Hematopoietic multipotent progenitor cell (in vitro differentiated cells): ENCODE measurements around the gene CELA1. TPM values are rescaled to one million over a fixed set of nuclear protein-coding genes. Genes with fewer than 3 reads are reported as not detected.

ENCODE experiments used
- DNase-seq, 3 donors: peaks; one replicate each; pipeline ENCODE4 v3.0.0-alpha.2; 2011 to 2015; ENCODE audit warnings: low read depth in 2 of 3, low spot score in 2 of 3
- total RNA-seq: library from RNA; depleted of rRNA; stranded (reverse); fragments of >200 nt; gene quantifications from one replicate; pipeline ENCODE4 v1.2.3, GENCODE V29; 2012

Gene CELA1
- total RNA-seq, 1 donor = not detected

DNA sequence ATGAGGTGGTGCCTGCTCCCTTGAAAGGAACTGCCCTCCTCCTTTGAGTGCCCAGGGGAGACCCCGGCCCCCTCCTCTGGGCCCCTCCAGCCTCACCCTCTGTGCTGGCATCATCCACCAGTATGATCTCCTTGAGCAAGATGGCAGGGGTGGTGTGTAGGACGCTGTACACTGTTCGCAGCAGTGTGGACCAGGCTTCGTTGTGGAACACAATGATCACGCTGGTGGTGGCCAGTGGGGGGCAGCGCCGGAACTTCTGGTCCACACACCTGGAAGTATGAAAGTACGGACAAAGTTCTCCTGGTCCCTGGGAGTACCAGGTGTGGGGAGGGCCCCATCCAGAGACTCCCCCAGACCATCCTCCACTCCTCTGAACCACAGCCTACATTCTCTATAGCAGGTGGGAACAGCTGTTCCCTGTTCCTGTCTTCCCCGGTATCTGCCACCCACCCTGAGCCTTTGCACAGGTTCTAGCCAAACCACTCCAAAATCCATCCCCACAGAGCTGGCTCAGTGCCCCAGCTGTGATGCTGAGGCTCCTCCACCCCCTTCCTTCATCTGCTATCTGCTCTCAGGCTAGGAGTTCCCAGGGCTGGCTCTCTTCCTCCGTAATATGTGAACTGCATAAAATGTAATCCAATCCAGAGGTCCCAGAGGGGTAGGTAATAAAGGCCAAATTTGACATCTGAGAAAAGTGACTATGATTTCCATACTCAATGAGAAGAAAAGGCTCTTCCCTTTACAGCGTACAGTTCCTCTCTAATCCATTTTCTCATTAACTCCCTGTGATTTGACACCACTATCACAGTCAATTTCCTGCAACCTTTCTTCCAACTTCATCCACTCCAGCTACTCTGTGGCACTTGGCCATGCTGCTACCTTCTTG is 30.9 kb upstream of the CELA1 start:
- DNase-seq = no peak

DNA sequence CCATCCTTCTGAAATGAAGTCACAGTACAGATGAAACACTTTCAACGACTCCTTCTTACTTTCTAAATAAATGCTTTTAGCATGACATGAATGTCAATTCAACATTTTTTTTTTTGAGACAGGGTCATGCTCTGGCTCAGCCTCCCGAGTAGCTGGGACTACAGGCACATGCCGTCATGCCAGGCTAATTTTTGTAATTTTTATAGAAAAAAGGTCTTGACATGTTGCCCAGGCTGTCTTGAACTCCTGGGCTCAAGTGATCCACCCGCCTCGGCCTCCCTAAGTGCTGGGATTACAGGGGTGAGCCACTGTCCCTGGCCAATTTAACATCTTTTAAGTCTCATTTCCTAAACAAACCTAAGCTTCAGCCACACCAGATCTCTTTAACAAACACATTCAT is 28.4 kb upstream of the CELA1 start:
- no peak for DNase-seq

DNA sequence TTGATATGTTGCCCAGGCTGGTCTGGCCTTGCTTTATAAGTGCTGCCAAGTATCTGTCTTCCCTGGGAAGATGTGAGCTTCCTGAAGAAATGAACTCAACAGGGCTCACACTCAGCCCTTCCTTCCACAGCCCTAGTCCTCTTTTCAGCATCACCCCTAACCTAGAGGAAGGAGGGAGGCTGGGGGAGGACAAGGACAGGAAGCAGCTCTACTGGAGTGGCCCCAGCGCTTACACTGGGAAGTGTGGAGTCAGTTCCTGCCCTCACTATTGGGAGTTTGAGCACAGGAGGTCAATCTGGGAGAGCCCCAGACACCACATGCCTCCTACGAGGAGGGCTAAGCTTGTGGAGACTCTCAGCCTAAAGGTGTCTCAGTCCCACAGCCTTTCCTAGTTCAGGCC is 27.9 kb upstream of the CELA1 start:
- DNase-seq = no peak

DNA sequence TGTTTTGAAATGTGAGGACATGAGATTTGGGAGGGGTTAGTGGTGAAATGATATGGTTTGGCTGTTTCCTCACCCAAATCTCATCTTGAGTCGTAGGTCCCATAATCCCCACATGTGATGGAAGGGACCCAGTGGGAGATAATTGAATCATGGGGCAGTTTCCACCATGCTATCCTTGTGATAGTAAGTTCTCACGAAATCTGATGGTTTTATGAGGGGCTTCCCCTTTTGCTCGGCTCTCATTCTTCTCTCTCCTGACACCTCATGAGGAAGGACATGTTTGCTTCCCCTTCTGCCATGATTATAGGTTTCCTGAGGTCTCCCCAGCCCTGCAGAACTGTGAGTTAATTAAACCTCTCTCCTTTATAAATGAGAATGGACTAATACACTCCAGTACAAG is 26.7 kb upstream of the CELA1 start:
- DNase-seq = peak in 2 of 3 donors; percentile 37 to 53

DNA sequence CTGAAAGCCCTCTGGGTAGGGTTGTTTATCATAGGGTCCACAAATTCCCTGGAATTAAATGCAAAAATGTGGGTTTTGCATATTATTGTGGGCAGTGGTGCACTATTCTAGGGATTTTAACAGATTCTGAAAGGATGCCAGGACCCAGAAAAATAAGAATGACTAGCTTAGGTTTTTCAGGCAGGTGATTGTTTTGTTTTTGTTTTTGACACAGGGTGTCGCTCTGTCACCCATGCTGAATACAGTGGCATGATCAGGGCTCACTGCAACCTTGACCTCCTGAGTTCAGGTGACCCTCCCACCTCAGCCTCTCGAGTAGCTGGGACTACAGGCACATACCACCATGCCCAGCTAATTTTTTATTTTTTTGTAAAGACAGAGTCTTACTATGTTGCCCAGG is 25.5 kb upstream of the CELA1 start:
- no peak for DNase-seq

DNA sequence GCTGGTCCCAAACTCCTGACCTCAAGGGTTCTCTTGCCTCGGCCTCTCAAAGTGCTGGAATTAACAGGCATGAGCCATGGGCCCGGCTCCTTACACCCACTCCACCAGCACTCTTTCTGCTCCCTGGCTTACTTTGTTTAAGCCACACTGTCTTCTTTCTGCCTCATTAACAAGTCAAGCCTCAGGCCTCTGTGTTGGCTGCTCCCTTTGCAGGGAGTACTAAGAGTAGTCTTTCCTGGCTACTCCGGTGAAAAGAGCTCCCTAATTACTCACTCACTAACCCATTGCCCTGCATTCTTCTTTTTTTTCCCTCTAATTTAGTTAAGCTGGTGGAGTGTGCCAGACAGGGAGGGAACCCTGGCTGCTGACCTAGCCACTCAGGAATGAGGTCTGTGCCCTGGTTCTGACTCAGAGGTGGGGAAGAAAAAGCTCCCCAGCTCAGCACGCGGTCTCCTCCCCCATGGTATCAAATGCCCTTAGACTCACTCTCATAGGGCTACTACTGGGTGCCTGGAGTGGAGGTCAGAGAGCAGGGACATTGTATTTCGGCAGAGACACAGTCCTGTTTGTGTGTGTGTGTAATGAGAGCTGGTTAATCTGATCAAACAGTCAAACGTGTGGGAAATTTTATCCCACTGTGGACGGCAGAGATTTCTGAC is 24.9 kb upstream of the CELA1 start:
- no peak for DNase-seq

DNA sequence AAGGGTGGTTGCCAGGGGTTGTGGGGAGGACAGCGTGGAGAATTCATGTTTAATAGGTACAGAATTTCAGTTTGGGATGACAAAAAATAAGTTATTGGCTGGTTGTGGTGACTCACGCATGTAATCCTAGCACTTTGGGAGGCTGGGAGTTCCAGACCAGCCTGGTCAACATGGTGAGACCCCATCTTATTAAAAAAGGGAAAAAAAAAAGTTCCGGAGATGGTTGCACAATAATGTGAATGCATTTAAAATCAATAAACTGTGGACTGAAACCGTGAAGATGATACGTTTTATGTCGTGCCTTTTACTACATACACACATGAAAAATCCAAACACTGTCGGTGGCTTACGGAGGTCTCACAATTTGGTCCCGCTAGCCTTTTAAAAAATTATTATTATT is 24.2 kb upstream of the CELA1 start:
- DNase-seq = no peak

DNA sequence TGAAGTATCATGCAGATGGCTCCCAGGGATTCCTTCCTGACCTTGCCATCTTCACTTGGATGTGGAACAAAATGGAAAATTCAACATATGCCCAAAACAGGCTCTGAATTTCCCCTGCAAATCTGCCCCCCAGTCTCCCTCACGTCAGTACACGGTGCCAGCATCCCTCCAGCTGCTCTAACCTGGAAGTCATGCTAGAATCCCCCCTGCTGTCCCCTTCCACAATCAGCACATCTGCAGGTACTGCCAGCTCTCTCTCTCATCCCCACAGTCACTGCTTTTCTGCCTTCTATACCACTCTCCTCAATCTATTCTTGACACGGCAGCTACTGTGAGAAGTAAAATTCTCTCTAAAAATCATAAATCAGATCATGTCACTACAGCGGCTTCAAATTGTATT is 23.1 kb upstream of the CELA1 start:
- peak in 1 of 3 donors; percentile 10 for DNase-seq

DNA sequence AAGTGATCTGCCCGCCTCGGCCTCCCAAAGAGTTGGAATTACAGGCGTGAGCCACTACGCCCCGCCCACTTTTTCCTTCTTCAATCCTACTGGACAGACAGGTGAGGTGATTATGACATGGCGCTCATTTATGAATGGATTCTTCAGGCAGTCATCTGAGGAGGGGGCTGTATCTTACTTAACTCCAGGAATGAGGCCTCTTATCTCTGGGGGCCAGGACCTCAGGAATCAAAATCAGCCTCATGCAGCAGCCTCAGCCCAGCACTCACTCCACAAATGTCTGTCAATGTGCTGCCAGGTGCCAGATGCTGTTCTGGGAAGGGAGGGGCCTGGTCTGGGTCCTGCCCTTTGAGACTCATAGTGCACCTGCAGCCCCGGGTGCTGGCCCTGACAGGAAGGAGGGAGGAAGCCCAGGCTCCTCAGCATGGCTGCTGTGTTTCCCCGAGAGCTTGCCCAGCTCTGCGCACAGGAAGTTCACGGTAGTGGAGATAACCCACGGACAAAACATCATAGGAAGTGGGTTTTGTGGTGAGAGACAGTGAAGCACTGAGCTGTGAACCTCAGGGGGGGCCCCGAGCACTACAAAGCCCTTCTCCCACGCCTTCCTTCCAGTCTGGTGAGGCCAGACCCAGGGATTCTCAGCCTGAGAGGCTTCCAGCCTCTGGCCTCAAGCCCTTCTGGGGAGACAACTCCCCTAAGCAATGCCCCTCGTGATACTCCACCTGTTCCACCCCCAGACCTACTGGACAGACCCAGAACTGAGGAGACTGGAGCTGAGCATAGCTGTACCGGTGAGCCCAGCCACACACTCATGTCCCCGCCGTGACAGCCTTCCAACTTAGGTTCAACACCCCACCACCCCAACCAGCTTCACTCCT is 22.4 kb upstream of the CELA1 start:
- peak; percentile 82 to 100 (median 99) for DNase-seq

DNA sequence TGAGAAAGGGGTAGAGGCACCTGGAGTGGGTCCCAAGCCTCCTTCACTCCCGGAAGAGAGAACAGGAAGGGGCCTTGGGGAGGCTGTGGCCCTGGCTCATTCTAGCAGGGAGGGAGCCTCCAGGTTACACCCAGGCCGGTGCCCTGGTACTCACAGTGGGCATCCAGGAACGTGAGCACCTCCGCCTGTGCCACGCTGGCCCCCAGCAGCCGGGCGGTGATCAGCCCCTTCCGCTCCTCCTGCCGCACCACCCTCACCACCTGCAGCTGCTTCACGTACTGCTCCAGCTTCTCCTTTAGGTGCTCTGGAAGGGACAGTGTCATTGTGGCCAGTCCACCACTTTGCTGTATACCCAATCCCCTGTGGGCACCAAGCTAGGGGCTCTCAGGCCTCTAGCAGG is 18.8 kb upstream of the CELA1 start:
- no peak for DNase-seq

DNA sequence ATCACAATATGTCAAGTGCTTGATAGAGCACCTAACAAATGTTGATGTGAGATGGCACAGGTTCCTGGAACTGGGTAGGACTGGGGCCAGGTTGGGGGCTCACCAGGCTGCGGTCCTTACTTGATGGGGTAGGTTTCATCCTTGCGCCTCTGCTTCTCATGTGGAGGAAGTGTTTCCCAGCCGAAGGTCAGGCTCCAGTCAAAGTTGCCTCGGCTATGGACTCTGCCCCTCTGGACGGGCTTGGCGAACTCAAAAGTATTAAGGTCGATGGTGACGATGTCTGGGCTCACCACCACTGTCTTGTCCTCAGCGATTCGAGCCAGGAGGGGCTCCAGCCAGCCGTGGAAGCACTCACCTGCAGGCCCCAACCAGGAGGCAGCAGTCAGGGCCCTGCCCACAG is 17.5 kb upstream of the CELA1 start:
- no peak for DNase-seq

DNA sequence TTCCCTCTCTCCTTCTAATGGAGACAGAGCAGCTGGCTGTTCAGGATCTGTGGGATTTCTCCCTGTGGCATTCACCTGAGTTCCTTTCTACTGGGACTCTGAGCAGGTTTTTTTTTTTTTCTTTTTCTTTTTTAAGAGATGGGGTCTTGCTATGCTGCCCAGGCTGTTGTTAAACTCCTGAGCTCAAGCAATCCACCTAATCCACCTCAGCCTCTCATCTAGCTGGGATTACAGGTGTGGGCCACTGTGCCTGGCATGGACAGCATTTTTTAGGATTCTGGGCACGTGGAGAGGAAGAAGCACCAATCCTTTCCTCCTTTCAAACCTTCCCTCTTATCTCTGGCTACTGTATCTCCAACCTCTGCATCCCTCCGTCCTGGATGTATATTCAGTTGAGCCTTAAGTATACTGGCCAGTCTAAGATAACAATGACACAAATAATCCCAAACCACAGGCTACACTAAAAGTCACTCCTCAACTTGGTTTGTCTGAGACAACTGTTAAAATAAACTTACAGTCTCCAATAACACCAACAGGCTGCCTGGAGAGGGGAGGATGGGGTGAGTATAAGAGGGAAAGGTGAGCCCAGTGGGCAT is 16.4 kb upstream of the CELA1 start:
- DNase-seq = no peak

DNA sequence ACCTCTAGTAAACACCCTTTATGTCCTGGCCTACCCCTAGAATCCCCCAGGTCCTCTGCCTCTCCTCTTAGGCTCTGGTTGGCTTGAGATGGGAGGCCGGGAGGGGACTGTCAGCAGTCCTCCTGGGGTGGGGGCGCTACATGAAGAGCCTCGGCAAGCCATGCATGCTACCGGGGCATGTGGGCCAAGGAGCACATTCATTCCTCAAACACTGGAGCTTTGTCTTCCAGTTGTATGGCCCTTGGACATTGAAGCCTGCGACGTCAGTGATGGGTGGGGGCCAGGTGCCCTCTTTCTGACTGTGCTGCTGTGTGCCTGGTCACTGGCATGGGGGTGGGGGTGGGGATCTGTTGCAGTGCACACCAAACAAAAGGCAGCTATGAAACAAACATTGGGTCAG is 15.8 kb upstream of the CELA1 start:
- DNase-seq = no peak

DNA sequence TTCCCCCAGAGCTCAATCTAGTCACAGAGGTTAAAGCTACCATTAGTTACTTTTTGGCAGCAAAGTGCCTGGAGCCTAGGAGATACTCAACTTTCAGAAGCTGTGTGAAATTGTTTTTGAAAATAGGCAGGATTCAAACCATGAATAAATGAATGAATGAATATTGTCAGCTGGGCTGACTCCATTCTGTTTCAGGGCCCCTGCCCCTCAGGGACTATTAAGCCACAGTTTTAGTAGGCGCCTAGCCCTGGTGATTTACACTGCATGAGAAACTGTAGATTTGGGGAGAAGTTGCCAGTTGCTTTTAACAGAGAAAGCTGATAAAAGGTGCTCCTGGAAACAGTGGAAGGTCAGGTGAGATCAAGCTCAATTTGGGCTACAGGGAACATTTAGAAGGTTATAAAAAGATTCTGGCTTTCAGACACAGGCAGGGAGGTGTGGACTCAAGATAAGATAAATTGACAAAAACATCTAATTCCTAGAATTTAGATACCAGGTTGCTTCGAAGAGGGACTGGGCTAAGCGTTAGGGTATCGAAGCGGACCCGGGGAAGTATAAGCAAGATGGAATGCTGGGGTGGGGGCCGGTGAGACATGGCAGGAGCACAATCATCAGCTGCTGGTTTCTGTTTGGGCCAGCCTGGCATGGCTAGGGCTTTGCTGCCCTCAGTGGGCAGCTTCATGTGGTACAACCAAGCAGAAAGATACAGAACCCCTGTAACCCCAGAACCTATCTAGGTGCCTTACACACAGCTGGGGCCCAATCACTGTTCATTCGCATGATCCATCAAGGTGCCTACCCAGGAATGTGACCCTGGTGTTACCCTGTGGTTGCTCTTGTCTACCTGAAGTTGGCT is 14.9 kb upstream of the CELA1 start:
- no peak for DNase-seq

DNA sequence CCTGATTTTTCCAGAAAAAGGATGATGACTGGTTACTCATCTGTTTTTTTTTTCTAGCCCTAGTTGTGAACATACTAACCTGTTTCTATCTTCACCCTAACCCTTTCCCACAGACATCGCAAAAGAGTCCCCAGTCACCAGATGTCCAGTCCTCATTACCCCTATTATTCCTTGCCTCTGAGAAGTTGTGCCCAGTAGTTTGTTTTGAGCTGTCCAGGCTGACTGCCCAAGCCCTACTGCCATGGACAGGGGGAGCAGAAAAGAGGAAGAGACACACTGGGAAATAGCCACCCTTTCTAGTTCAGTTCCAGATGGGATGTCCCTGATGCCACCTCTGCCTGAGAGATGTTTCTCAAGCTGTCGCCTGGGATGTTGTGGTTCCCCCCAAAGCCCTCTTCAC is 13.8 kb upstream of the CELA1 start:
- DNase-seq = no peak

DNA sequence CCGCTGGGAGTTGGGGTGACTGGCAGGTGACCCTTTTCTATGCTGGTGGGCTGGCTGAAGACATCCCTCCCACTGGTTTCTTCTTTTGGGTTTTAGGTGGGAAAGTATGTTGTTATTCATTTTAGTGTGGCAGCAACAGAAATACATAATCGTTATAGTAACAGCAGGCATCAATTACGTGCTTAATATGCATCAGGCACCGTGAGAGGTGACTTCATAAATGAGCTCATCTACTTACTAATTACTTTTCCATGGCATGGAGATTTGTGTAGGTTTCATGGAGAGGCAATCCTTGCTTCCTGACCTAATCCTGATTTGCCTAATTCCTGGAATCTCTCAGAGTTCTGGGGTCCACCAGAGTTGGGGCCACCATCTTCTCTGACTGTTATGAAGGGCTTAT is 13.4 kb upstream of the CELA1 start:
- no peak for DNase-seq

DNA sequence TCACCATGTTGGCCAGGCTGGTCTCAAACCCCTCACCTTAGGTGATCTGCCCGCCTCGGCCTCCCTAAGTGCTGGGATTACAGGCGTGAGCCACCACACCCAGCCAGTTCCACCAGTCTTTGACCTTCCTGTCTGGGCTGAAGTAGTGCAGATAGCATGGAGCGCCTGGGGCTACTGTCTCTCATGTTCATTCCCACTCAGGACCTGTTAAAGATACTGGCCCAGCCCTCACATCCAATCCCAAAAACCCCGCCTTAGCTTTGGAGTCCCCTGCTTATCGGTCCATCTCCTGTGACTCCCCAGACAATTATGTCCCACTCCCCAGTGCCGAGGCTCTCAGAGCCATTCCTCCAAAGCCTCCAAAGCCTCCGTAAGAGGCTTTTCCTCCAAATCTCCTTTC is 12.0 kb upstream of the CELA1 start:
- DNase-seq = no peak

DNA sequence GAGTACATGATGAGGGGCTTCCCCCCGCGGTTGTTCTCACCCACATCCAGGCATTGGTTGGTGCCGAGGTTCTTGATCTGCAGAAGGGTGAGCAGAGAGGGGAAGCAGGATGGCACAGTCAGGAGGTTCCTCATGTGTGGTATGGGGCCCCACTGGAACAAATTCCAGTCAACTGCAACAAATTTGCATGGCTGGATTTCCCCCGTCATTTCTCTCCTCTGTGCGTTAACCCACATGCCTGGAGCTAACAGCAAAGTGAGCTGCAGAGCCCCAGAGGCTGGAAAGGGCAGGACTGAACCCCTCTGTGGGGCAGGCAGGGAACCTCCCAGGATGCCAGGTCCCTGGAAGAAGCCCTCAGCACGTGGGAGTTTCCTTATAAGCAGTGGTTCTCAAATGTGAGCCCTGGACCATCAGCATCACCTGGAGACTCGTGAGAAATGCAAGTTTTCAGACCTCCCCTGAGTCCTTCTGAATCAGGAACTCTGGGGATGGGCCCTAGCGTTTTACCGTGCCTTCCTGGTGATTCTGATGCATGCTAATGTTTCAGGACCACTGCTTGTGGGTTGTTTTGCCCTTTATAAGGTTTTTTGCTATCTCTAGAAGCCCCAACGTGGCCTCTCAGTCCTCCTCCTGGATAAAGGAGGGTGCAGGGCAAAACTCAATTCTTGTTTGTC is 11.0 kb upstream of the CELA1 start:
- no peak for DNase-seq

DNA sequence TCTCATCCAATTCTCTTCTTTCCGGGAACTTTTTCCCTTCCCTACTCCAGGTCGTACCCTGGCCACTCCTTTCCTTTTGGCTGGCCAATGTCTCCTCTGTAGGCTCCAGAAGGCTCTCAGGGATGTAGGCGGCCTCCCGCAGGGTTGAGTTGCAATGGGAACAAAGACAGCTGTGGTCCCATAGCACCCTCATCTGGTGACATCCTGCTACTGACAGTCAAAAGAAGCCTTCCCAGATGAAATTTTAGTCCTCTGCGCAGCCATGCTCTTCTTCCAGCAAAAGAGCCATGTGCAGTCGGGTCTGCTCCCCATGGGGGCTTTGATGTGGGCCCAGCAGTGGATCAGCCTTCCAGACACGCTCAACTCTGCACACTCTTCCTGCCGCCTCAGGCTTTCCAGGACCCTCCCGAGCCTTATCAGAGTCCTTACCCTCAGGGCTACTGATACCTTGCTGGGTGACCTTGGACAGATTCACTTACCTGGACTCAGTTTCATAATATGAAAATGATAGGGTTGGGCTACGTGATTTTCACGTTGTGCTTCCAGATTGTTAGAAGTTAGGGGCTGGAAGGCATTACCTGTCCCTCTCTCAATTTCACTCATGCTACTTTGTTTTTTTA is 5.5 kb upstream of the CELA1 start:
- DNase-seq = peak in 1 of 3 donors; percentile 69
